Panc1 (cell line): ENCODE measurements around the gene KIAA1217. TPM values are rescaled to one million over a fixed set of nuclear protein-coding genes. Genes with fewer than 3 reads are reported as not detected.

Experiments
- ATAC-seq: fragments of 200-7000 bp; cut with Tn5 transposase; 2 replicates; pipeline ENCODE4 v1.9.1; 2020; ENCODE audit warnings: mild to moderate bottlenecking, moderate library complexity
- BruUV-seq: library from RNA; stranded (reverse); fragments of 400-500 nt; replicated peaks from 2 replicates; lab custom pipeline; 2021; lab: Mats Ljungman, UMichigan
- CTCF ChIA-PET: fragments of 300-600 bp; sonication (Branson Sonifier 250); formaldehyde crosslinking; loops from one replicate; lab custom pipeline; 2022; ENCODE audit warnings: antibody characterized with exemption; lab: Charles Lee
- POLR2A ChIA-PET: fragments of 300-600 bp; sonication (Branson Sonifier 250); formaldehyde crosslinking; loops from one replicate; lab custom pipeline; 2022; ENCODE audit warnings: antibody characterized with exemption; lab: Charles Lee
- DNase-seq: peaks from one replicate; pipeline ENCODE4 v3.0.0-alpha.2; 2010; ENCODE audit warnings: low read depth, low spot score
- H3K27ac ChIP-seq: 2 replicates; pipeline ENCODE4 v1.5.1; 2011; ENCODE audit warnings: mild to moderate bottlenecking, low read length, inconsistent platforms
- H3K27me3 ChIP-seq: fragments of 200-500 bp; sonication (Bioruptor generic); 2 replicates; pipeline ENCODE4 v1.6.0; 2014; ENCODE audit warnings: low read length, inconsistent platforms; ENCODE audit not compliant: control insufficient read depth, insufficient read depth
- H3K36me3 ChIP-seq: fragments of 200-500 bp; sonication (Bioruptor generic); 2 replicates; pipeline ENCODE4 v1.5.1; 2014; ENCODE audit warnings: inconsistent platforms, mild to moderate bottlenecking, low read length, moderate library complexity; ENCODE audit not compliant: control insufficient read depth, insufficient read depth
- H3K4me1 ChIP-seq: 2 replicates; pipeline ENCODE4 v1.5.1; 2011; ENCODE audit warnings: inconsistent platforms, mild to moderate bottlenecking, low read length, moderate library complexity; ENCODE audit not compliant: control insufficient read depth, insufficient read depth
- H3K4me3 ChIP-seq, 2 experiments: 2 replicates each; pipeline ENCODE4 v1.5.1; 2011 to 2012; ENCODE audit warnings: low read depth in 2 of 2, low read length in 2 of 2, mild to moderate bottlenecking in 2 of 2, inconsistent platforms in 1 of 2, moderate library complexity in 1 of 2
- H3K9me3 ChIP-seq: fragments of 200-500 bp; sonication (Bioruptor generic); 2 replicates; pipeline ENCODE4 v1.5.1; 2014; ENCODE audit warnings: low read depth, mild to moderate bottlenecking, inconsistent platforms, low read length, moderate library complexity; ENCODE audit not compliant: control insufficient read depth, insufficient read depth
- CTCF ChIP-seq: fragments of 450-650 bp; IDR thresholded peaks from 2 replicates; pipeline ENCODE4 v1.5.1; 2017; ENCODE audit warnings: mild to moderate bottlenecking
- POLR2AphosphoS5 ChIP-seq: IDR thresholded peaks from 2 replicates; pipeline ENCODE4 v1.6.1; 2012; ENCODE audit warnings: mild to moderate bottlenecking, low read depth, low read length, moderate library complexity
- SIN3A ChIP-seq: IDR thresholded peaks from 2 replicates; pipeline ENCODE4 v1.6.1; 2012; ENCODE audit warnings: low read depth, mild to moderate bottlenecking, low read length, moderate library complexity, borderline replicate concordance; ENCODE audit not compliant: insufficient read depth
- TCF7L2 ChIP-seq: IDR thresholded peaks from 2 replicates; pipeline ENCODE4 v1.6.1; 2011; ENCODE audit warnings: mild to moderate bottlenecking, low read depth, low read length, inconsistent platforms
- in situ Hi-C: cut with HindIII; loops from 2 replicates; pipeline ENCODE4 v1.10.0; 2016; ENCODE audit warnings: low sequenced_read_pairs, low pct_unique_long_range_greater_than_20kb
- intact Hi-C: fragments of 100-400 bp; cut with micrococcal nuclease; formaldehyde crosslinking; loops from one replicate; pipeline ENCODE4 v1.10.0; 2022; ENCODE audit not compliant: unreplicated experiment
- total RNA-seq: library from RNA; stranded (reverse); gene quantifications from one replicate; pipeline ENCODE4 v1.2.1, GENCODE V29; 2021; ENCODE audit not compliant: unreplicated experiment
- TF ChIP-seq, protein P1 (sequence below), 2 experiments: IDR thresholded peaks; 2 replicates each; pipeline ENCODE4 v1.6.1; 2011 to 2012; ENCODE audit warnings: low read depth in 2 of 2, control low read depth in 1 of 2, low read length in 1 of 2, mild to moderate bottlenecking in 1 of 2, moderate library complexity in 1 of 2; ENCODE audit not compliant: insufficient read depth in 1 of 2

Gene KIAA1217
- total RNA-seq, 1 experiment from 2014 or later, result 11.6 TPM

DNA sequence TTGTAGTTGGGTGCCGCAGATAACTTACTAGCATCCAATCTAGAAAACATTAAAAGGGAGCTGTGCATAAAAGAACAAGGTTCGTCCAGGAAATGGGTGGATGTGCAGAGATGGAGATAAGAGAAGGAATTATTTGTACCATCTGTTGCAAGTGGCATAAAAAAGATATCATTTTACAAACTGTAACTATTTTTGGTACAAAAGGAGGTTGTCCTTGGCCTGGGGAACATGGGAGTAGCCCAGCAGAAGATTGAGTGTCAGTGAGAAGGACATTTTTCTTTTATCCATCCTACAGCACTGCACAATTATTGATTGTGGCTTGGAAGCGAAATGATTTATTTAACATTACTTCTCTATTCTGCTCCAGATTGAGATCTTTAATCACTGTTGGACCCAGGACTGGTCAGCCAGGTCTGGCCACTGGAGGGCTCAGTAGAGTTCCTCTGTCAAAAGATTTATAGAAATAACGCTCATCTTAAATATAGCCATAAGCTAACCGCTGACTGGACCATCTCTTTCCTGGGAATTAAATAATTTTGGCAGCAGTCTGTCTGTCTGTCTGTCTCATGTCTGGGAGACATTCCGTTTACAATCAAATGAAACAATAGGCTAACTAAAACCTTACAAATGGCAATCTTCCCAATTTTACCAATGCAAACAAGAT is 254.1 kb downstream of the KIAA1217 start:
- H3K4me1 ChIP-seq, result peaks cover 8% of the 10 kb centered on the region
- TF ChIP-seq POLR2AphosphoS5, result no peak
- TF ChIP-seq, protein P1, sequence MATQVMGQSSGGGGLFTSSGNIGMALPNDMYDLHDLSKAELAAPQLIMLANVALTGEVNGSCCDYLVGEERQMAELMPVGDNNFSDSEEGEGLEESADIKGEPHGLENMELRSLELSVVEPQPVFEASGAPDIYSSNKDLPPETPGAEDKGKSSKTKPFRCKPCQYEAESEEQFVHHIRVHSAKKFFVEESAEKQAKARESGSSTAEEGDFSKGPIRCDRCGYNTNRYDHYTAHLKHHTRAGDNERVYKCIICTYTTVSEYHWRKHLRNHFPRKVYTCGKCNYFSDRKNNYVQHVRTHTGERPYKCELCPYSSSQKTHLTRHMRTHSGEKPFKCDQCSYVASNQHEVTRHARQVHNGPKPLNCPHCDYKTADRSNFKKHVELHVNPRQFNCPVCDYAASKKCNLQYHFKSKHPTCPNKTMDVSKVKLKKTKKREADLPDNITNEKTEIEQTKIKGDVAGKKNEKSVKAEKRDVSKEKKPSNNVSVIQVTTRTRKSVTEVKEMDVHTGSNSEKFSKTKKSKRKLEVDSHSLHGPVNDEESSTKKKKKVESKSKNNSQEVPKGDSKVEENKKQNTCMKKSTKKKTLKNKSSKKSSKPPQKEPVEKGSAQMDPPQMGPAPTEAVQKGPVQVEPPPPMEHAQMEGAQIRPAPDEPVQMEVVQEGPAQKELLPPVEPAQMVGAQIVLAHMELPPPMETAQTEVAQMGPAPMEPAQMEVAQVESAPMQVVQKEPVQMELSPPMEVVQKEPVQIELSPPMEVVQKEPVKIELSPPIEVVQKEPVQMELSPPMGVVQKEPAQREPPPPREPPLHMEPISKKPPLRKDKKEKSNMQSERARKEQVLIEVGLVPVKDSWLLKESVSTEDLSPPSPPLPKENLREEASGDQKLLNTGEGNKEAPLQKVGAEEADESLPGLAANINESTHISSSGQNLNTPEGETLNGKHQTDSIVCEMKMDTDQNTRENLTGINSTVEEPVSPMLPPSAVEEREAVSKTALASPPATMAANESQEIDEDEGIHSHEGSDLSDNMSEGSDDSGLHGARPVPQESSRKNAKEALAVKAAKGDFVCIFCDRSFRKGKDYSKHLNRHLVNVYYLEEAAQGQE (IDR thresholded peaks at IDR 0.05; ENCODE audit: insufficient read depth in 1 of 2, low read depth in 2 of 2, low read length in 1 of 2), result no peak
- TF ChIP-seq CTCF, result peak; percentile 55
- no peak for TF ChIP-seq SIN3A
- TF ChIP-seq TCF7L2, result no peak
- H3K36me3 ChIP-seq, result no peaks in the 10 kb centered on the region
- no peak overlapping the region for H3K27ac ChIP-seq
- no peaks in the 10 kb centered on the region for H3K9me3 ChIP-seq
- no TSS peak for BruUV-seq
- in situ Hi-C loops (no loop called here), intact Hi-C loops (no loop called here)
- H3K27me3 ChIP-seq, result no peaks in the 10 kb centered on the region
- DNase-seq, result no peak
- CTCF ChIA-PET, result no interaction called here
- no peak overlapping the region for H3K4me3 ChIP-seq
- POLR2A ChIA-PET, result no interaction called here
- no peak for ATAC-seq

- CTCF ChIA-PET, result no interaction called here
- intact Hi-C loops, result no loop called here
- Histone ChIP-seq H3K9me3 (no peaks in the 10 kb centered on the region), H3K4me3 (peak overlapping the region in 1 of 2 experiments; percentile 37; a peak in 2 of 4 replicates), H3K27ac (no peak overlapping the region; the same call in 1 of the 2 replicates), H3K27me3 (no peaks in the 10 kb centered on the region), H3K4me1 (peaks cover 8% of the 10 kb centered on the region), H3K36me3 (no peaks in the 10 kb centered on the region)
- ATAC-seq (peak; percentile 58), DNase-seq (peak; percentile 87)
- in situ Hi-C loops, result no loop called here
- POLR2A ChIA-PET, result no interaction called here
- TF ChIP-seq POLR2AphosphoS5 (no peak), CTCF (no peak)
- no TSS peak for BruUV-seq
Observed at GRCh38 chr10:24463611-24464426, 254.9 kb downstream of the KIAA1217 start.
